Activated CD8-positive, alpha-beta memory T cell treated with anti-CD3 and anti-CD28 coated beads, Interleukin-2, amount 50 U/mL, for 48 hours (primary cell): ENCODE data around the gene ASCL4.

Source experiments
- DNase-seq: peaks from one replicate; pipeline ENCODE4 v3.0.0-alpha.2; 2020

ASCL4 gene

GRCh38 chr12:107779077-107779831, 4.8 kb downstream of the ASCL4 start:
- DNase-seq = no peak

DNA sequence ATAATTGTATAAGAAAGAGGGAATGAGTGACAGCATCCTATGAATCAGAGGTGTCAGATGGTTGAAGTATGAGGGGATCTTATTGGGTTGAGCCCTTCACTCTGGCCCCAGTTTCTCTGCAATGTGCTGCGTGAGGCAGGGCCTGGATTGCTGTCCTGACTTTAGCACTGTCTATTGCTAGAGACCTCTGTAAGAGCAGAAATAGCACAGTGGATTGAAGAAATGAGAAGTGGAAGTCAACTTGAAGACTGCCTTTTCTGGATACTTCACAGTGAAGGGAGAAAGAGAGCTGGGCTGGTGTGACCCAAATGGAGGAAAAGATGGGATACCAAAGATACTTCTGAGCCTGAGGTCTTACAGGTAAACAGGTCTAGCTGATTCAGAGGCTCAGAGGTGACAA, 5.8 kb downstream of the ASCL4 start:
- no peak for DNase-seq

GRCh38 chr12:107782067-107782466, 7.6 kb downstream of the ASCL4 start:
- no peak for DNase-seq

- DNase-seq = no peak
Measured at GRCh38 chr12:107783406-107784376, 9.2 kb downstream of the ASCL4 start.

GRCh38 chr12:107788281-107788680, 13.8 kb downstream of the ASCL4 start:
- no peak for DNase-seq

GRCh38 chr12:107788690-107789458, 14.4 kb downstream of the ASCL4 start:
- DNase-seq = no peak

DNA sequence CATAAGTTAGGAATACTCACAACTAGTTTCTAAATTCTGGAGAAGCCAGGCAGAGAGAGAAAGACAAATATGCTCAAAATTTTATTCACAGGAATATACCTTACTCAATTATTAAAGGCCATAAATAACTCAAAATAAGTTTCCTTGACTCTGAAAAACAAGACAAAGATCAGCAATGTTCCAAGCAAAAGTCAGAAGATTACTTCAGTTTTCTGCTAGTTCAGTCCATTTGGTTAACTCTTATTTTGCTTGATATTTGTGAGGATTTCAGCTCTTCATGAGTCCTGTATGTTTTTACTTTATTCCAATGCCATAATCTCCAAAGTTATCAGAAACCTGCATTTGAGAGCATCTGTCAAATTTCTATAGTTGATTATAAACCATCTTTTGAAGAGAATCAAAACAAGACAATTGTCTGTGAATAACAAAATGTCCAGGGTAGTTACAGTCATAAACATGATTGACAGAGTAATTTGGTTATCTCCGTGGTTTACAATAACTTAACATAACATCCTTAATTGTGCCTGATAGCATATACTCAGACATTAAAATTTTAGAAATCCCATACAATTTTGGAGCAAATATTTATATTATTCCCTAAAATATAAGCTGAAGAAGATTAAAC, 17.1 kb downstream of the ASCL4 start:
- no peak for DNase-seq

- no peak for DNase-seq
Measured at GRCh38 chr12:107794451-107794850, 19.9 kb downstream of the ASCL4 start.

DNA sequence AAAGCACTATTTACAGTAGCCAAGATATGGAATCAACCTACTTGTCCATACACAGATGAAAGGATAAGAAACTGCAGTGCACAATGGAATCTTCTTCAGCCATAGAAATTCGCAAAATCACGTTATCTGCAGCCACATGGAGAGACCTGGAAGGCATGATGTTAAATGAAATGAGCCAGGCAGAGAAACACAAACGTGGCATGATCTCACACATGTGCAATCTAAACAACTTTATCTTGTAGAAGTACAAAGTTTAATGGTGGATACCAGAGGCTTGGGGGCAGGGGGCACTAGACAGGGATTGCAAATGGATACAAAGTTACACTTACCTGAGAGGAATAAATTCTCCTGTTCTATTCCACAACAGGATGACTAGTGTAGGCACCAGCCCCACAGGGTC, 24.1 kb downstream of the ASCL4 start:
- DNase-seq = no peak

GRCh38 chr12:107801150-107801549, 26.6 kb downstream of the ASCL4 start:
- no peak for DNase-seq

DNA sequence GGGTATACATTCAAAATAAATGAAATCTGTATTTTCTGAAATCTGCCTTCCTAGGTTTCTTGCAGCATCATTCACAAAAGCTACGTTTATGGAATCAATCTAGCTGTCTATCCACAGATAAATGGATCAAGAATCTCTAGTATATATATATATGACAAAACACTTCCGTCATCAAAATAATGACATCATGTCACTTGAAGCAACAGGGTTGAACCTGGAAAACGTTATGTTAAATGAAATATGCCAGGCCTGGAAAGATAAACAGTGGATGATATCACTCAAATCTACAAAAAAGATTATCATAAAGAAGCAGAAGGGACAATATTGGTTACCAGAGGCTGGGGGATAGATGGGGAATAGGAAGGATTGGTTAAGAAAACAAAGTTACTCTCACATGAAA, 28.6 kb downstream of the ASCL4 start:
- no peak for DNase-seq

DNA sequence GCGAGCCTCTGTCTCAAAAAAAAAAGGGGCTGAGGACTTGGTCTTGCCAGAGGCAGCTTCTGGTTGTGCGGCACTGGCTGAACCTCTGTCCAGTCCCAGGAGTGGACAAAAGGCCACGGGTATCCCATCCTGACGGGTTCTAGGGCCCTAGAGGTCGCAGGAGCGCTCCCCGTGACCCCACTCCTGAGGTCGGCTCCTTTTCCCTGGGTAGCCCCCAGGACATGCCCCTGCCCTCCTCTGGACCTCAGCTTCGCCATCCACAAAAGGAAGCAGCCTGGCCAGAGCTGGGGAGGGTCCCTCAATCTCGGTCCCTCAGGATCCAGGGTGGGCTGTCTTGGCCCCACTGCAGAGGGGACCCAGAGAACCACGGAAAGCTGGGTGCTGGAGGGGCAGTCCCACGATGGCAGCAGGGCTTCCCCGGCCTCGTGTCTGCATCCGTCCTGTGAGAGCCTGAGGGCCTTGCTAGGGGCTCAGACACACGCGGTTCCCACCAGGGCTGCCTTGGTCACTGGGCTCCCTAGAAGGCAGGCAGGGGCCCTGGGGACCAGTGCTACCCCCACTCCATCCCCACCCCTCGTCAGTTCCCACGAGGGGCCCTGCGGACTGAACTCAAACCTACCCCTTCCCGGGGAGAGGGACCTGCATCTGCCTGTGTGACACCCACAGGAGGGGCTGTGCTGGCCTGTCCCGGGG, 31.1 kb downstream of the ASCL4 start:
- no peak for DNase-seq

GRCh38 chr12:107807471-107808150, 33.1 kb downstream of the ASCL4 start:
- DNase-seq = no peak

DNA sequence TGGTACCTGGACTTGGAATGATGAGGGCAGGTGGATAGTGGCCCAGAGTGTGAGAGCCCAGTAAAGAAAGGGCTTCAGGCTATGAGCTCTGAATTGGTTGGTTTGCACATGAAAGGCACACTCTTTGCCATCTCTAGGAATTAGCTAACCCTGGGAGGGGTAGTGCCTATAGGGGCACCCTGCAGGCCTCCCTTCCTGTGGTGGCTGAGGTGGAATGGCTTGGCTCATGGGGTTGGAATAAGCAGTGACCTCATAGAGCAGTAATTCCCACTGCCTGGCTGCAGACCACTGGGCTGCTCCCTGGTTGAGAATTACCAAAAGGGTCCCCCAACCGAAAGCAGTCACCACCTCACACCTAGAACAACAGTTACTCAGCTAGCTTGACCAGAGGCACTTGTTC, 42.7 kb downstream of the ASCL4 start:
- no peak for DNase-seq

GRCh38 chr12:107818984-107819383, 44.5 kb downstream of the ASCL4 start:
- DNase-seq = no peak

DNA sequence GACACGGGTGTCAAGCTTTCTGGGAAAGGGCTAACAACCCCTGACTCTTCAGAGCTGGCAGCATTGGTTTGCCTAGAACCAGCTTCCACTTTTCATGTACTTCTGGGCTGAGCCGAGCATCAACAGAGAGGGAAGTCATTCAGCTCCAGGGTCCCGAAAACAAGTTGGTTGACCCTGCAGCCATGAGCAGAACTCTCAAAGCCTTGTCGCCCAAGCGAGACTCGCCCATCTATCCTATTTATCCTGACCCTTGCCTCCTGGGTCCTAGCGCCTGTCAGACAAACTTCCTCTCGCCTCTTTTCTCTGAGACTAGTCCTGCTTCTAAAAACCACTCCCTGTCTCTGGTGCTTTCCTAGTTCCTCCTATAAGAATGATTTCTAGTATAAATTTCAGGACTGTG, 47.9 kb downstream of the ASCL4 start:
- DNase-seq = no peak
